EH (cell line): ENCODE data around the gene ITGA11.

Experiments used
- DNase-seq: peaks from one replicate; pipeline ENCODE4 v3.0.0-alpha.2; 2015; ENCODE audit warnings: low read depth

The ITGA11 gene

DNA sequence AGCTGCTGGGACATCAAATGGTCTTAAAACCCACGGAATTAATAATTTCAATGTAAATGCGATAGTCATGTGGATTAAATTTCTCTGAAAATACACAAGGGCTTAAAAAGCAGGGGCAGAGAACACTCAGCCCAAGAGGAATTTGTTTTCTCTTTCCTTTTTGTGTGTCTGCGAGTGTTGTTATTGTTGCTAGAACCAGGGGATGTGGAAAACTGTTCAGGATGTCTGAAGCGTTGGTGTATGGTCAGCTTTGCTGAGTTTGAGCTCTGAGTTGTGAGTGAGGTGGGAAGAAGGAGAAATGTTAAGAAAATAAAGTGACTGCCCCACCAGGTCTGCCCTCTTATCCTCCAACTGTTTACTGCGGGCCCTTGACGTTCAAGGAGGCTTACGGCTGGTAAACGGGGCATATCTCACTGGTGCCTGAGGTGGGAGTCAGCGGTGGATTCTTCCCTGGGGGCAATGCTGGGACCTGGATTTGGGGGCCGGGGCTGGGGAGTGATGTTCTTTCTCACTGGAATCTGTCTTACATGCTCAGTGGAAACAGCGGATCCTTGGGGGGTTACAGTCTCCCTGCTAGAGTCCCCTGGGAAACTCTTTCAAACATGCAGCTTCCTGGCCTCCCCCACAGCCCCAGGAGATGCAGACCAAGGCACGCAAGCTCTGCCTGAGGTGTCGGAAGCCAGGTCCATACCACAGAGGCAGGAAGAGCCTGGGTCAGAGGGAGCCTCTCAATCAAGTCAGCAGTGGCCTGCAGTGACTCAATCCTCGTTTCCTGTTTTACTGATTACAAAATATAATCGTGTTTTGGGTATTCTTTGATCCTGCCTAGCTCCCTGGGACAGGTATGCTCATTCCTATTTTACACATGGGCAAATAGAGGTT lies 41.8 kb downstream of the ITGA11 start:
- peak; percentile 91 for DNase-seq

DNA sequence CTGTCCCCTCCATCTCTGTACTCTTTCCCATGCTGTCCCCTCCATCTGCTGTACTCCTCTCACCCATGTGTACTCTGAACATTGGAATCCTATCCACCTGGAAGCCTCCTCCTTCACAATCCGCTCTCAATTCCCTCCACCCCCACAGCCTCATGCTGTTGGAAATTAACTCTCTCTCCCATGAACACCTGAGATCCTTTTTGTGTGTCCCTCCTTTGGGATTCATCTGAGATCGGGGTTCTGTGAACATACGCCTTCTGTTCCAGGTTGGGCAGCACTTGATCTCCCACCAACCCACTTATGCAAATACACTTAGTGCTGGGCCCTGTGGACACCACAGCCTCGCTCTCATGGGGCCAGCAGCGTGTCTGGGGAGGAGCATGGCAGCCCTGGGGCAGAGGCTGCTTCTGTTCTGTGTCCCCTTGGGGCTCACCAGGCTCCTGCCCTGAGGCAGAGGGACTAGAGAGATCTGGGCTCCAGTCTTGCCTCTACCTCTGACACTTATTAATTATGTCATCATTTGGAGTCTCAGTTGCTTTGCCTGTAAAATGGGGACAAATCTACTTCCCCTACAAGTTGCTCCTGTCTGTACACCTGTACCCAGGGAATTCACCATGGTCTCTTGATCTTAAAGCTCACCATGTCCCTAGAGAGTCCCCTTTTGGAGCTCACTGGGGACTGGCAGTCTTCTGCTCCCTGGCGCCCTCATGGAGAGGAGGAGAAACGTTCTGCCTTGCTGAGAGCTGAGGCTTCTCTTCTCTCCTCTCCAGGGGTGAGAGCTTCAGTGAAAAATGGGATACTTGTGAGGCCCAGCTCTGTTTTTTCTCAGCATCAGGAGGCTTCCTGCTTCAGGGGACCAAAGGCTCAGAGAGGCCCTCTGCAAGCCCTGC lies 42.7 kb downstream of the ITGA11 start:
- no peak for DNase-seq

DNA sequence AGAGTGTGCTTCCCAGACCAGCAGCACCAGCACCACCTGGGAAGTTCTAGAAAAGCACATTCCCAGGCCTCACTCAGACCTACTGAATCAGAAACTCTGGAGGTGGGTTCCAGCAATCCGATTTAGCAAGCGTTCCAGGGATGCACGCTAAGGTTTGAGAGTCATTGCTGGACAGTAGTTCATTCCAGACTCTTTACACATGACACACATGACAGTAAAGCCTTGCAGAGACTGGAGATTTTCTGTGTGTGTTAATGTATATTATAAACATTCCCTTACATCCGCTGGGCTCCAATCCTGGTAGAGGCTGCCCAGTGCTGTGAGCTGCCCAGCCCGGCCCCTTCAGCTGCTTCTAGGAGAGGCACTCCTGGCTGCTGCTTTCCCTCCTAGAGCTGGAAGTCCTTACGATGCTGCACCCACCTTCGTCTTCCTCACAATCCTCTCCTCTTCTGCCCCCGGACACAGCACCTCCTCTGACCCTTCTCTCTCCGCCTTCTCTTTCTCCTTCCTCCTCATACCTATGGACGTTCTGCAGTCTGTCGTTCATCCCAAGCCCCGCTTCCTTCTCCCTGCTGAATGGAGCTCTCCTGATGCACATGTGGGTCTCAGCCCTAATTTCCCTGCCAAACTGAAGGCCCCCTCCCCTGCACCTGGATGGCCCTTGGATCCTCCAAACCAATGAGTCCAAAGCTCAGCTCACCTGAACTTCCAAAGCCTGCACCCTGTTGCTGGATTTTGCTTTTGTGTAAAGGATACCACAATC lies 44.4 kb downstream of the ITGA11 start:
- no peak for DNase-seq

DNA sequence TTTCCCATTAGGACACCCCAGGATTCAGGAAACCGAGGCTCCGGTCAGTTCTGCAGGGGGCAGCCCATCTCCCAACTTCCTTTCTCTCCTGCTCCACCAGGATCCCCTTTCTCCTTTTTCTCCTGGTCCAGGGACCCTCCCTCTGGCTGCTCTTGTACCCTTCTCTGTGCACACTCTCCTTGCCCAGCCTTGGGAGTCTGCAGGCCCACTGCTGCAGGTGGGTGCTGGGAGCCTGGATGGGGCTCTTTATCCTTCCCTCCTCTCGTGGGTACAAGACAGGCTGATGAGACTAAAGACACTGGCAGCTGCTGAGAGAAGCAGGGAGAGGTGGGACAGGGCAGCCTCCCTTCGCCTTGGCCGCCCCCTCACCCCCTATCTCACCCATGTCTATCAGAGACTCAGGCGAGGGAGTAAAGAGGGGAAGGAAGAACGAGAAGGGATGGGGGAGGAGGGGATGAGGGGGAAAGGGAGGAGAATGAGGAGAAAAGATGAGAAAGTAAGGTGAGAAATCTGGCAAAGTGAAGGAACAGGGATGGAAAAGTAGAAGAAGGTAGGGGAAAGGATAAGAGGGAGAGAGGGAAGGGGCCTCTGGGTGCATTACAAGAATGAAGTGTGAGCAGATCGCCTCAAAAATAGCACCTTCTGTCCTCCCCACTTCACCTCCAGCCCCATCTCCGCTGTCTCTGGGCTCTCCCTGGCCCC lies 45.2 kb downstream of the ITGA11 start:
- DNase-seq = no peak

DNA sequence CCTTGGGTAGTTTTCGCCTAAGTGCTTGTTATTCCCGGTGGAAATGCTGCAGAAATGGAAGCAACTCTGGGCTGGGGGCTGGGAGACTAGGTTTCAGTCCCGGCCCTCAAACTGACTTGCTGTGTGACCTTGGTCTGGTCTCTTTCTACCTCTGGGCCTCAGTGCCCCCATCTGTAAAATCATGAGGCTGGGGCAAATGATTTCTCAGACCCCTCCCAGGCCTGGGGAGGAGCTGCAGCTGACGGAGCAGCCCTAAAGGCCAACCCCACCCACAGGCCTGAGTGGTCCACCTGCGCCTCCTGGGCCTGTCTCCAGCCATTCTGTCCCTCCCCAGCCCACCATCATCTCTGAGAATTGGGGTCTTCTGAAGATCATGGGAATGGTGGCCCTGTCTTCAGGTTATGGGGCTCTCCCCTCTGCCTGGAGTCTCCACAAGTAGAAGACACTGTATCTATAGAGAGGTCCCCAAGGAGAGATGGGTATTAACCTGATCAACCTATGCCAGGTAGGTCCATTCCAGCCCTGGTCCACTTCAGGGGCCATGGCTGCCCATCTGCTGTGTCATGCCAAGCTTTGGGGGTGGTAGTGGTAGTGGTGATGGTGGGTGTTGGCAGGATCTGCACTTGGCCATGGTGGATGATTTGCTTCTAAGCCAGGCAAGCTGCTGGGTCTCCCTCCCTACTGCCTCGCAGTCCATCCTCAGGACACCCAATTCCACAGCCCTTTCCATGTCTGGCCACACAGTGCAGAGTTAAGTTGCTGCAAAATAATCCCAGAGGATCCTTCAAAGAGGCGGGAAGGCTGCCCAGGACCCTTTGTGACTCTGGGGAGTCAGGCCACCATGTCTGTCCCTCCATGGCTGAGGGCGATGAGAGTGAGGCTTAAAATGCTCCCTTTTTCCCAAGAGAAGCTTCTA lies 46.0 kb downstream of the ITGA11 start:
- no peak for DNase-seq

DNA sequence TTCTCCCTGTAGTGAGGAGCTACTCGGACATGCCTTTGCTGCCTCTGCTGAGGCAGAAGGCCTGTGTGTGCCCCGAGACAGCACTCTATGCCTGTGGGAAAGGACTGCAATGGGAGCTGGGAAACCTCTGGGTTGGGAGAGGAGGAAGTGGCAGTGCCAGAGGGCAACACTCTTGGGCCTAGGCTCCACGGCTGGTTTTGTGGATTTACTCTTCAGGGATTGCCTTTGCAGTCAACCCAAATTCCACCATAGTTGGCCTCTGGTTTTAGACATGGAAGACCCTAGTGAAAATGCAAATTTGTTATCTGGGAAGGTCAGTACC lies 46.8 kb downstream of the ITGA11 start:
- DNase-seq = no peak

DNA sequence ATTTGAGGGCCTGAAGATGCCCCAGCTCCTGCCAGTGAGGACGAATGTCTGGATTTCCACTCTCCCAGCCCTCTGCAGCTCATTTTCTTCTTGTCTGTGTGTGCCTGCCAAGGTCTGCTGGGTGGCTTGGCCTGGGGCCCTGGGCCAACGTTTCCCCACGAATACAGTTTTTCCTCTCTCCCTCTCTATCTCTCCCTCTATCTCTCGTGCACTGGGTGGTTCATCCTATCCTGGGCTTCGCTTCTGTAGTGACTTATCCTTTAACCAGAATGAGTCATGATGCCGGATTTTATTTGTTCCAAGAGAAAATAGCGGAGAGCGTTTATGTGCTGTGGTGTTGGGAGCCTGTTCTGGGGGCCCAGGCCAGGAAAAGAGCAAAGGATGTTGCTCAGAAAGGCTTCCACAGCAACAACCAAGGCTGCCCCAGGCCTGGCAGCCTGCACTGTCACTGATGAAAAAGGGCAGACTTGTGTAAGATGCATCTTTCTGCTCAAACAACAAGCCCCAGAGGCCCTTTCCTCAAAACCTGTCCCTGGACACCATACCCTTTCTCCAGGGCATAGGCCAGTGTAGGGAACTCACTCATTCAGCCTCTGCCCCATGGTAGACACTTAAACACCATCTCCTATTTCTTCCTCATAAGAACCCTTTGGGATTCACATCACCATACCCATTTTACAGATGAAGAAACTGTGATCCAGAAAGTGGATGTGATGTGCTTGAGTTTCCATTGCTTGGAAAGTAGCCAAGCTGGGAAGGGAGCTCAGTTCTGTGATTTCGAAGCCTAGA lies 47.3 kb downstream of the ITGA11 start:
- peak; percentile 99 for DNase-seq

DNA sequence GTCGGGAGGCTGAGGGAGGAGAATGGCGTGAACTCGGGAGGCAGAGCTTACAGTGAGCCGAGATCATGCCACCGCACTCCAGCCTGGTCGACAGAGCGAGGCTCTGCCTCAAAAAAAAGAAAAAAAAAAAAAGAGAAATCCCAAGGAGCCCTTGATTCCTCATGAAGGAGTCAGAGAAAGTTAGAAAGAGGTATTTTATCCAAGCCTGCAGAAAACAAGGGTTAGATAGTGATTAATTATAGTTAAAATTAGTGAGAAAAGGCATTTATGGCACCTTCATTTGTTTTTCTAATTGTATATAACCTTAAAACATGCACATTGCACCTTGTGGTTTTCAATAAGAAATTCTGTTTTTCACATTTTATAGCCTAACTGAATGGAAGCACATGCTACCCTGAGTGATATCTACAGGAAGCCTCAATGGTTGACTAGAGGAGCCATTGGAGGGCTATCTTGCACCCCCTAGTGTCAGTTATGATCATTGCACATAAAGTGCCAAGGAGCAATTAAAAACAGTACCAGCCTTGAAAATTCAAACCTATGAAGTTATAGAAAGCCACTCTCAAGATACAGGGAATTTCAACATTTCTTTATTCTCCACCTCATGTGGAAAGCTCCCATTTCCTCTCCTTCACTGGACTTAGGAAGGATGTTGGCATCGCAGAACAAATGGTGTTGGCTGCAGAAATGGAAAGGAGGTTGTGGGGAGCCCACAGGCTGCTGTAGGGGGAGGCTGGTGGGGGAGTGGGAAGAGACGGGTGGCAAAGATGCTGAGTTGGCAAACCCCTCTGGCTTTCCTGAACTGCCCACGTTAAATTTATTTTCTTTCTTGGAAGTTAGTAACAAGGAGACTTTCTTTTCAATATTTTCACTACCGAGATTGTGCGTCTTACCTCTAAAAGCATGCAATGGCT lies 48.5 kb downstream of the ITGA11 start:
- peak; percentile 62 for DNase-seq

DNA sequence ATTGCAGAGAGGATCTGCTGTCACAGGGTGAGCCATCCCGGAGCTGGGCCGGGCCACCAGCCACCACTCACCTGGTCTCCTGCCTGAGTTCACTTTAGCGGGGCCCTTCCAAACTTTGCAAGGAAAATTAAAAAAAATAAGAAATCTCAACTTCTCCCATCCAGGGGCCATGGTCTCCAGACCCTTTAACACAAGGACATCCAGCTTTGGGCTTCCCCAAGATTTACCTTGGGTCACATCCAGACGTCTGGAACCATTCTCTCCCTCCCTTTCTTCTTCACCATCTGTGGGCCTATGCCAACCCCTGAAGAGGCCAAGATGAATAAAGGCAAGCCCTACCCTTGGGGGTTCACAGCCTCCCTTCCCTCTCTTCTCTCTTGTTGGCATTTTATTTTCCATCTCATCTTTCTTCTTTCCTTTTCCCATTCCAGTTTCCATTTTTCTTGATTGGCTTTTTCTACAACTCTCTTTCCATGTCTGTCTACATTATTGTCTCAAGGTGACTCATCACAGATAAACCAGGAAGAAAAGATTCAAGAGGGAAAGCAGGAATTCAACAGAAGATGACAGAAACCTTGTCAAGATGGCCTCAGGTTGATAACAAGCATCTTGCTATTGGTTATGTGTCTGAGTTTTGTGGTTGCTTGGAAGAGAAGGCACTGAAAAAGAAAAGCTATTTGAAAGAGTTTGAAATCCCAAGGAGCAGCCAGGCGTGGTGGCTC lies 49.5 kb downstream of the ITGA11 start:
- DNase-seq = peak; percentile 50

DNA sequence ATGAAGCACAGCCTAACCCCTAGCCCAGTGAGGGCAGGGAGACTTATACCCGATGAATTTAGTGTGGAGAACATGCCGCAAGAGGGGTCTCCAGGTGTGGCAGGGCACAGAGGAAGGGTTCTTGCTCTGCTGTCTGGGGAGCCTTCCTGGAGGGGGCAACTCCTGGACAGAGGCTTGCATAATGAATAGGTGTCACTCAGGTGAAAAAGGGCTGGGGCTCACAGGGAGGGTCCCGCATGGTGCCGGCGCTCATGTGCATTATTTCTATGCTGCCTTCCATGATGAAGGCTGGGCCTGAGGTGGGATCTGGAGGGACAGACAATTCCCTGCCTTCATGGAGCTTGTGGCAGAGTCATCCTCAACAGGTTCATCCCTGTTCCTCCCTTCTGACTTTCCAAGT lies 51.5 kb downstream of the ITGA11 start:
- DNase-seq = no peak

DNA sequence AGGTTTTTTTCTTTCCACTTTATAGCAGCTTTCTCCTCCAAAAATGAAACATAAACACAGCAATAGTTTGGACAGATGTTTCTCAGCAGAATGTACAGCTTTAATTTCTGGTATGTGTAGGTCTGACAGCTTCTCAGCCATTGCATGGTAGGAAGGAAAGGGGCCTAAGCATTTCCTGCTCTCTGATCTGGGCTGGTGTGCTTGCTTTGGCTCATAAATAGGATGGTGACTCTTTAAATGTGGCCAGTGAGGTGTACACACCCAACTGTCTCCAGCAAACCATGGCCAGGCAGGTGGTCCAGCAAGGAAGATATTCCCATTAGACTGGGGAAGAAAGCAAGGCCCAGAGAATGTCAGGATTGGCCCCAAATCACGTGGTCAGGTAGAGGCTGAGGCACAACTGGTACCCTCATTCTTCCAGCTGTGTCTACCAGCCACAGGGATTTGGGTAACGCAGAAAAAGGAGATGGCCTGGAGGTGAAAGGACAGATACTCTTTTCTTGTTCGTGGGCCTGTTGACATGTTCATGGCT lies 52.1 kb downstream of the ITGA11 start:
- DNase-seq = peak; percentile 59

DNA sequence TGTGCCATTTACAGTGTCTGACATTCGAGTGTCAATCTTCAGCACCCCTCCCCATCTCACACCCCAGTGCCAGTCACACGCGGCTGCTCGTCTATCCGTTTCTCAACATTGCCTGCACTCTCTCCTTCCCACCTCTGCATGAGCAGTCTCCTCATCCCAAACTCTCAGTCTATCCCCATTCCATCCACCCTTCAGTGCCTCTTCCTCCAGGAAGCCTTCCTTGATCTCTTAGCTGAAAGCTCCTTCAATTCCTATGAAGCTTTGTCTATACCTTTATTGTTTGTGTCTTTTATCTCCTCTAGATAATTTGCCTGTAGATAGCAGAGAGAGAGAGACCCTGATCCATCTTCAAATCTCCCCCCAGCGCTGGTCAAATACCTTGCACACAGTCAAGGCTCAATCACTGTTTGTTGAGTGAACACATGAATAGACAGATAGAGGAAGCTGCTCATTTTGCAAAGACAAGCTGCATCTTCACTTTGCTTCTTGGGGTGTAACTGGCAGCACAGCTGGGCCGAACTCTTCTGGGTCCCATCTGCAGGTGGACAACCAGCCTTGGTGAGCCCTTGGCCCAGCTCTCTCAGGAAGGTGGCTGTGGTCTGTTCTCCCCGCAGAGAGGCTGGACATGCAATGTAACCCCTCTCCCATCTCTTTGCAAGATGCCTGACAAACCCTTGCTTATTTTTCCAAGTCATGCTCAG lies 52.8 kb downstream of the ITGA11 start:
- DNase-seq = no peak

DNA sequence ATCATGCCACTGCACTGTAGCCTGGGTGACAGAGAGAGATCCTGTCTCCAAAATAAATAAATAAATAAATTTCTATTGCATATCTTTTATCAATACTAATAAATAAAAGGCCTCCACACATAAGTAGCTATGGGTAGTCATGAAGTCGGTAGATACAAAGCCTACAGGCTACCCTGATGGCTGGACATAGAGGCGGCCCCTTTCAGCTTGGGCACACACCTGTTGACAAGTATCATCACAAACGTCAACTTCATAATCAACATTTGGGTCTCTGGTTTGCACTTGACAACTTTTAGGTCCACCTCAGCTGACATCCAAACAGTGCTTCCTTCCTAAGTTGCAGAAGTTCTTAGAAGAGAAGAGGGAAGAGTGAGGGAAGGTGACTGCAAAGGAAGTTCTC lies 53.4 kb downstream of the ITGA11 start:
- no peak for DNase-seq

DNA sequence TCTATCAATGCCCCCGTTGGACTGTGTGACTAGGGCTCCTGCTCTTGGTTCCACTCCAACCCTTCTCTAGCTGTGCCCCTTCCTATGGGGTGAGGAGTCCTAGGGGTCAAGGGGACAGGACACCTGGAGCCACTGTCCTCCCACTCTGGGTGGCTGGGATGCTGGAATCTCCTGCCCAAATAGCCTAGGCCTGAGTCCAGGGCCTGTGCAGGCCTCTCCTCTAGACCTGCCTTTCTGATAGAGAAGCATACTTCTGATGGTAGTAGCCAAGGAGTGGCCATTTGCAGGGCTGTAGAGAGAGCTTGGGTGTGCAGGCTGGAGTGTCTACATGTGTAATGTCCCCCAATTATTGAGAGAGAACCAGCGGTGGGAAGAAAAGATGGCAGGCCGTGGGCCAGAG lies 54.2 kb downstream of the ITGA11 start:
- DNase-seq = no peak

DNA sequence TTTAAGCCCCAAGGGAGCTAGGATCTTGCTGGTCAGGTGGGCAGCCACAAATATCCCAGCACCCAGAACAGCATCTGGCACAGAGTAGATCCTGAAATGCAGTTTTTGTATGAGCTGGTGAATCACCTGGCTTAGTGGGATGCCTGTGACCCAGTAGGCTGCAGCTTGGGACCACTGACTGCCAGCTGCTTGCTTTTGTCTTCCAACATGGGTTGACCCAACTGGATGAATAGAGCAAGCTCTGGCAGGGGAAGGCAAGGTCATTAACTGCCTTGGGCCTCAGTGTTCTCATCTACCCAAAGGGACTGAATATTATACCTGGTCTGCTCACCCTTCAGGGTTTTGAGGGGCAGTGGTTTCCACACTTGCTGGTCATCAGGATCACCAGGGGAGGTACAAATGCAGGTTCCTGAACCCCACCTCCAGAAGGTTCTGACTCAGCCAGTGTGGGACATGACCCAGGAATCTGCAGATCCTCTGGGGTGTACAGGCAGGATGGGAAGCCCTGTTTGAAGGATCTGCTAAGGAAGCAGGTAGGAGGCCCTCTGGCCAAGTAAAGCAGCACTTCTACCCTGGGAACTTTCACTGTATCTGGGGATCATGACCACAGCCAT lies 55.4 kb downstream of the ITGA11 start:
- no peak for DNase-seq

DNA sequence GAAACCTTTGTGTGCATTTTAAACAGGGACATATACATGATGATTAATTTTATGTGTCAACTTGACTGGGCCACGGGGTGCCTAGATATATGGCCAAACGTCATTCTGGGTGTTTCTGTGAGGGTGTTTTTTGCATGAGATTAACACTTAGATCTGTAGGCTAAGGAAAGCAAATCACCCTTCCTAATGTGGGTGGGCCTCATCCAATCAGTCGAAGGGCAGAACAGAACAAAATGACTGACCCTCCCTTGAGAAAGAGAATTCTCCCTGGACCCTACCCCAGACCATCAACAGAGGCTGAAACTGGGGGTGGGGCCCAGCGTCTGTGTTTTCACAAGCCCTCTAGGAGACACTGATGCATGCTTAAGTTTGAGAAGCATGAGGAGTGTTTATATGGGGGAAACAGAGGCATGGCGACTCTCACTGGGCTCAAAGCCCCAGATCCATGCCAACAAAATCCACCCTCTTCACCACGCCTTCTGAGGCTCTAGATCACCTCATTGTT lies 56.2 kb downstream of the ITGA11 start:
- DNase-seq = no peak

DNA sequence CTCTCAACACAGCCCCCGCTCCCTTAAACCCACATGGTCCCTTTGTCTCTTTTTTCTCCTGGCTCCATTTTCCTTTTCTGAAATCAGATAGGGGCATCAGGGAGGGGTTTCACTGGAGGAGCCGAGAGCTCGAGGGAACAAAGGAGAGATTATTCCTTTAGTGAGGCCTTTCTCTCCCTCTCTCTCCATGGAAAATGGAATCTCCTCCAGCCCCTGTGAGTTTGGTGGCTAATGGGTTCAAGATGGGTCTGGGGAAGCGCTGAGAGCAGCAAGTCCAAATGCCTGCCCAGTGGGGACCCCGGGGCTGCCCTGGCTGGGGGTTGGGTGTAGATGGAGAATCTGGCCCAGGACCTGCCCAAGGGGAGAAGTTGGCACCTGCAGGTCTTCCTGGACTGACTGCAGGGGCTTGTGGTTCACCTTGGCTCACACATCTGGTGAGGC lies 56.8 kb downstream of the ITGA11 start:
- no peak for DNase-seq
